HG03439 (cell line): Measurements from ENCODE around the gene GRID1.
A peak's percentile ranks its signal among the peaks of the same experiment; 100 is the strongest.
"Not testable (repeated sequence)": the region's sequence is repeated elsewhere in the genome, so short reads cannot be mapped to it uniquely, and the experiment has no call there.

Experiments
- ATAC-seq: cut with Tn5 transposase; IDR thresholded peaks from one replicate; pipeline ENCODE4 v1.9.1; 2021; ENCODE audit warnings: mild to moderate bottlenecking, moderate library complexity; ENCODE audit not compliant: unreplicated experiment

GRID1 gene

DNA sequence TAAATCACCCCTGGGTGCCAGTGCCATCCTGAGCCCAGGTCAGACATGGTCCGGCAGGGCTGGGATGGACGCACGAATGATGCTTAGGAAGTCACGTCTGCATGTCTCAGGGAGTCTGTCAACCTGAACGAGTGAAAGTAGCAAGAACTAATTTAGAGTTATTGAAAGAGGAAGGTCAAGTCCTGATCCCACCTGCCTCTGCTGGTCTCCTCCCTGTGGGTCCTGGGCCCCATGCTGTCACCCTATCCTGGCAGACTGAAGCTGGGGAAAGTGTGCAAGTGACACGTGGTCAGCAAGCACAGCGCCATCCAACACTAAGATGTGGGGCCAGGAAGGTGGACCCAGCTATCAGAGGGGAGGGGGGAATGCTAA is 26.1 kb upstream of the GRID1 start:
- peak; percentile 38 for ATAC-seq

DNA sequence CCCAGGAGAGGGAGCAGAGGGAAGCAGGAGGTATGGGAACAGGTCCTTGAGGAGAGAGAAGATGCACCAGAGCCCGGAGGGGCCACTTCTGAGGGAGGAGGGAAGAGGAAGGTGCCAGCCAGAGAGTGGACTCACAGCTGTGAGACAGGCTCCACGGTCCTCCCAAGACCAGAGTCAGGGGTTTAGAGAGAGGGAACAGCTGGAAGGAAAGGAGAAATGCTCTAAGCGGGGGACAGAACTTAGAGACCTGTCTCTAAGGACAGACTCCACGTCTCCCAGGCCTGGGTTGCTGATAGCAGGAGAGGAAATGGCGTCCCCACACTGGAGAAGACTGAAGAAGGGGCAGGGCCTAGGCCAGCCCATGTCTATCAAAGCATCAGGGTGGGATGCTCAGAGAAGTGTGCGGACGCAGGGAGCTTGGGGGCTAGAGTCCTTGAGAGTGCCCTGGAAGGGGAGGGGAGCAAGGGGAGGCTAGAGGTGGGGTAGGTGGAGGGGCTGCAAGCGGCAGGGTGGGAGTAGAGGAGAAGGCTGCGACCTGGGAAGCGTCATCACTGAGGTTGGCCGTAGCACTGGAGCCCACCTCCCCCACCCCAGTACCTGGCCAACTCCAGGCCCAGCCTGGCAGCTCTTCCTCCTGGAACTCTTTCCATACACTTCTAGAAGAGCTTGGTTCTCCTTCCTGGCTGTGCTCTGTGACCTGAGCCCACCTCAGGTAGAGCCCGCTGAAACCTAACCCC is 25.6 kb upstream of the GRID1 start:
- peak; percentile 1 for ATAC-seq

- ATAC-seq = no peak
Observed at GRCh38 chr10:86391236-86391840, 24.7 kb upstream of the GRID1 start.

DNA sequence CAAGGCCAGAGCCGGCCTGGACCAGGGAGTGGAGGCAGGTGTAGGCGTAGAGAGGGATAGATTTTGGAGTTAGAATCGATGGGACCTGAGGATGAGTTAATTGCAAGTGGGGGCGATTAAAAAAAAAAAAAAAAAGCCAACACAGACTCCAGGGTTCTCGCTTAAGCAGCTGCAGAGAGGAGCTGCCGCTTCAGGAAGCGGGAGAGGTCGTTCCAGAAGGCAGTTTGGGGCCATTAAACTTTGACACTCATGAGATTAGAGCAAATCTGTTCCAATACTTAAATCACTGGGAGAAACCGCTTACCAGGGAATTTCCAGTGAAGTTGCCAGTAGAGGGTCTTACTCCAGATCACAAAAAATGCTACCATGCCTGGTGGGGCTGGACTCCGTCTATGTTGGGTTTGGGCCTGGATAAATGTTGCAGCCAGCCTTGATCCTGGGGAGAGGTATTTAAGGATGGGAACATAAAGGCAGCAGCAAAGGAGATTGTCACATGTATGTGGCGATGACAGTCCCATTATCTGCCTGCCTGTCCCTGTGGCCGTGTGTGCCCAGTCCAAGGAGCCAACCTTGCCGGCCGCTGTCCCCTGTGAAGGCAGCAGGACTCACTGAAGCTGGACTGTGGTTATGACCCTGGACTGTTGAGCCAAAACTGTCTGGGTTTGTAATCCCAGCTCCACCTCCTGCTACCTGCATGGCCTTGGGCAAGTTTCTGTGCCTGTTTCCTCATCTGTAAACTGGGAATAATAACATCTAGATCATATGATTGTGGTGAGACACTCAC is 23.9 kb upstream of the GRID1 start:
- no peak for ATAC-seq

GRCh38 chr10:86389441-86390193 is 23.0 kb upstream of the GRID1 start:
- ATAC-seq = peak; percentile 75

DNA sequence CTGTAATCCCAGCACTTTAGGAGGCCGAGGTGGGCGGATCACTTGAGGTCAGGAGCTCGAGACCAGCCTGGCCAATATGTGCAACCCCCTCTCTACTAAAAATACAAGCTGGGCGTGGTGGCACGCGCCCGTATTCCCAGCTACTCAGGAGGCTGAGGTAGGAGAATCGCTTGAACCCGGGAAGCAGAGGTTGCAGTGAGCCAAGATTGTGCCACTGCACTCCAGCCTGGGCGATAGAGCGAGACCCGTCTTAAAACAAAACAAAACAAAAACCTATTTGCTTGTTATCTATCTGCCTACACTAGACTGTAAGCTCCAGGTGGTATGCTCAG is 22.5 kb upstream of the GRID1 start:
- not testable (repeated sequence) for ATAC-seq

DNA sequence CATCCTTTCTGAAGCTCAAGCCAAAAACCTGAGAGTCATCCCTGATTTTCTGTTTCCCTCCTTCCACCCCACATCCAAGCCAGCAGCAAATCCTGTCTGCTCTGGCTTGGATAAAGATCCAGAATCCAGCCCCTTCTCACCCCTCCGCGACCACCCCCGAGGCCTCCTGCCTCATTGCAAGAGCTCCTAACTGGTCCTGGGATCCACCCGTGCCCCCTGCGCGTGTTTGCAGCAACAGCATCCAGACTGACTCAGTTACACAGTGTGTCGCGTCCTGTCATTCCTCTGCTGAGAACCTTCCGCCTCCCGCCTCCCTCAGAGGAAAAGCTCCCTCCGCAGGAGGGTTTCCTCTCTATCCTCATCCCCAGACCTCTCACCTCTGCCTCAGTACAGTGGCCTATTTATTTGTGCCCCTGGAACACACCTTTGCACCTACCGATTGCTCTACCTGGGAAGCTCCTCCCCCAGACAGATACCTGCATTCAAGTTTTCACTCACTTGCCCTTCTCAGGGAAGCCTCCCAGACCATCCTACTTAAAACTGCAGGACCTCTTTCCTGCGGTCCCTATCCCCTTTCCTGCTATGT is 21.6 kb upstream of the GRID1 start:
- no peak for ATAC-seq

DNA sequence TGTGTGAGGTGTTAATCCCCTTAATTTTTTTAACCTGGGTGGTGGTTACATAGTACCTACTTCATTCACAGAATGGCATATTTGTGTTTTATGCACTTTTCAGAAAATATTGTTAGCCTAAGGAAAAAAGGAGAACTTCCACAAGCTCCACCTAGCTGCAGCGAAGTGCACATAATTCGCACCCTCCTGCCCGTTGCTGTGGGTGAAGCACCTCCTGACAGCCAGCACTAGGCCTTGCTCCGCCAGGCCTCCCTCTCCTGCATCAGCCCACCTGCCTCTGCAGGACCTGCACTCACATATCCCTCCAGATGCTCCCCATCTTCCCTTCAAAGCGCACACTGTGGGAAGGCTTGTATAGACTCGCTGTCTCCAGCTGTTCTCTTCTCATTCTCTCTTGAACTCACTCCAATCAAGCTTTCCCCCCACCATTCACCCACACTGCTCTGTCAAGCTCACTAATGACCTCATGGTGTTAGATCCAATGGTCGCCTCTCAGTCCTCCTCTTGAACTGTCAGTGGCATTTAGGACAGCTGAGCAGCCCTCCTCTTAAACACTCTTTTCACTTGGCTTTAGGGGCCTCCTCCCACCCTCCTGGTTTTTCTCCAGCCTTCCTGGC is 20.7 kb upstream of the GRID1 start:
- ATAC-seq = no peak

DNA sequence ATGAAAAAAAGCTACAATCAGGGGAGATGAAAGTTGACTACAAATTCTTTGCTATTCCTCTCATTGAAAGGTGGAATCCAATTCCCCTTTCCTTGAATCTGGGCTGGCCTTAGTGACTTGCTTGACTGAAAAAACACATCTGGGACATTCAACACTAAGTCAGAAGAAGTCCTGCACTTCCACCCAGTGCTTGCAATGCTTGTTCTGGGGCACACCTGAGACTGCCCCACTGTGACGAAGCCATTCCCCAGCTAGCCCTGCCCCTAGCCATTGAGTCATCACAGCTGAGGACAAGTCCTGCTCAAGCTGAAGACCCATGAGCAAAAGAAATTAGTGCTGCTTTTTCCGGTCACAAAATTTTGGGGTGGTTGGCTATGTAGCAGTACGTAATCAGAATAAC is 19.2 kb upstream of the GRID1 start:
- ATAC-seq = no peak

DNA sequence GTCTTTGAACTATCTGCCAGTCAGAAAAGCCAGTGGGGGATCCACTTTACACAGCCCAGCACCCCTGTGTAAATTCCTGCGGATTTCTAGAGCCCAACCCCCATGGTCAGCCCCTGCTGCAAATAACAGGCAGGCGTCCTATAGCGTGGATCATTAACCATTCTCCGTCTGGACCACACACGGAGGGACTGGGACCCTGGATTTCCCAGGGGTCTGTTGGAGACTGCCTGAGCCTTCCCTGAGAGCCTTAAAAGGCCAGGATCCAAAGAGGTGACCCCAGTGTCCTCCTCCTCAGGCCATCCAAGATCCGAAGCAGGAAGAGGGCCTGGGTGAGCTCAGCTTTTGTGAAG is 11.2 kb upstream of the GRID1 start:
- ATAC-seq = no peak

DNA sequence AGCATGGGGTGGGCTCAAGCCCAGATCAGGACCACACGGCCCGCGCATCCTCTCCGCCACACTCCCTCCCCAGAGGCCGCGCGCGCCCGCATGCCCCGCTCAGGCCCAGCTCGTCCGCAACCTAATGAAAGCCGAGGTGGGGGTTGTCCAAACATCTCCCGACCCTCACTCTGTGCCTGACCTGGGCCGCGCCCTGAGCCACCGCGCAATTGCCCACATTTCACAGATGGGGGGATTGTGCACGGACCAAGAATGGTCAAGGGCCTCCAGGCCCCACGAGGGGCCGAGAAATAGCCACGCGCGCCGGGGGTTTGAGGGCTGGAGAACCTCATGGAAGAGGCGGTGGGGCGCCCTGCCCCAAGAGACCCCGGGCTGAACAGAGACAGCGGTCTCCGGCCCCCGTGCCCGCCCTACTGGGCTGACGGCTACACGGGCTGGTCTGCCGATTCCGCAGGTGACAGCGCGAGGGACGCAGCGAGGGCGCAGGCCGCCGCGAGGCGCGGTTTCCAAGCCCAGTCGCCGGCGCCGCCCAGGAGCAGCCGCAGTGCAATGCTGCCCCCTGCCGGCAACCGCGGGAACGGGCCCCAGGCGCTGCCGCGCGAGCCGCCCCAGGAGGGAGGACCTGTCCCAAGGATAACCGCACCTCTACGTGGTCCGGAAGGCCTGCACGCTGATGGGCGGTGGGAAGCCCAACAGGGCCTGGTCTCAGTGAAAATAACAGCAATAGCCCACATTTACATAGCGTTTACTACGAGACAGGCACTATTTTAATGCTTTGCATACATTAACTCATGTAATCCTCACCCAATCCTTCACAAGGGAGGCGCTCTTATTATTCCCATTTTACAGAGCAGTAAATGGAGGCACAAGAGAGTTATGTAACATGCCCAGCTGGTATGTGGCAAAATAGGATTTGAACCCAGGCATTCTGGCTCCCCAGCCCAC is 10.5 kb upstream of the GRID1 start:
- peak; percentile 95 for ATAC-seq

- no peak for ATAC-seq
Observed at GRCh38 chr10:86376403-86376802, 9.8 kb upstream of the GRID1 start.

GRCh38 chr10:86375204-86375603 is 8.6 kb upstream of the GRID1 start:
- no peak for ATAC-seq

GRCh38 chr10:86374664-86375063 is 8.1 kb upstream of the GRID1 start:
- no peak for ATAC-seq

DNA sequence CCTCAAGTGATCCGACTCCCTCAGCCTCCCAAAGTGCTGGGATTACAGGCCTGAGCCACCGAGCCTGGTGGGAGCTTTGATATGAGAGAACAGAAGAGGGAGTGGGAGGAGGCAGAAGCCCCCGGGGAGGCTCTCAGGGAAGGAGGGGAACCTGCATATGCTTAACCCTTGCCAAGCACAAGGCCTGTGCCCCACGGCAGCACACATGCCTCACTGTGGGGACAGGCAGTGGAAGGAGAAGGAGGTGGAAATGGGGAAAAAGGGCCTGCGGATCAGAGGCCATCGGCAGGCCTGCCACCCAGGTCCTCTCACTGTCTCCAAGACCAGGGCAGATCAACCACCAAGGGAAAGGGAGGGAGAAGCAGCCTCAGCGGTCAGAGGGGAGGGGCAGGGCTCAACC is 7.2 kb upstream of the GRID1 start:
- ATAC-seq = no peak

DNA sequence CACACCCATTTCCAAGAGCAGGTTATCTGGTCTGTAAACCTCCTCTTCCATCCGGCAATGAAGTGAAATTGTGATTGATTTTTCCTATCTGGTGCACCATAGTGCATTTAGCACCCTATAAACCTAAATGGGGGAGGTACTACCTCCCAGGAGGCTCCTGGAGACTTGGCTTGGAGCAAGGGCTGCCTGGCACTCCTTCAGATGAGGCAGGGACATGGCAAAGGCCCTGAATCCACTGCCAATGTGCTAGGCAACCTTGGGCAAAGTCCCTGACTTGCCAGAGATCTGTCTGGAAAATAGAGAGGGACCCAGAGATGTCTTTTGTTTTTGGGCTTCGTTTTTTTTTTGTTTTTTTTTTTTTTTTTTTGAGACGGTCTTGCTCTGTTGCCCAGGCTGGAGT is 6.7 kb upstream of the GRID1 start:
- no peak for ATAC-seq

DNA sequence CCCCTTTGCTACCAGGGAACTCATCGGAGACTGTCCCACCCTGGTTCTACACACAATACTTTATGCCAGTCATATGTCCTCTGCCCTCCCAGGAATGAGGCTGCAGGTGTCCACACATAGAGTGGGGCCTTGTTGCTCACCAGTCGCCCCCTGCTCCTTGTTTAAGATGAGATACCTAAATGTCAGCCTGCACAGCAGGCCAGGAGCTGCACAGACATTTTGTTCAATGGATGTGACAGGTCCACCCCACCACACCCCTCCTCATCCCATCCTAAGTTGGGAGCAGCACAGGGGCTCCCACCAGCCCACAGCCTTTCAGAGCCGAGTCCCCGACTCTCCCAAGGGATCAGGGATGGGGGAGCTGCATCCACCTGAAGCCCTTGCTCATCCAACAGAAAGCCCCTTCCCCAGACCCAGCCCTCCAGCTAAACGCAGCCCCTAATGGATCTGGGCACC is 6.2 kb upstream of the GRID1 start:
- ATAC-seq = no peak

DNA sequence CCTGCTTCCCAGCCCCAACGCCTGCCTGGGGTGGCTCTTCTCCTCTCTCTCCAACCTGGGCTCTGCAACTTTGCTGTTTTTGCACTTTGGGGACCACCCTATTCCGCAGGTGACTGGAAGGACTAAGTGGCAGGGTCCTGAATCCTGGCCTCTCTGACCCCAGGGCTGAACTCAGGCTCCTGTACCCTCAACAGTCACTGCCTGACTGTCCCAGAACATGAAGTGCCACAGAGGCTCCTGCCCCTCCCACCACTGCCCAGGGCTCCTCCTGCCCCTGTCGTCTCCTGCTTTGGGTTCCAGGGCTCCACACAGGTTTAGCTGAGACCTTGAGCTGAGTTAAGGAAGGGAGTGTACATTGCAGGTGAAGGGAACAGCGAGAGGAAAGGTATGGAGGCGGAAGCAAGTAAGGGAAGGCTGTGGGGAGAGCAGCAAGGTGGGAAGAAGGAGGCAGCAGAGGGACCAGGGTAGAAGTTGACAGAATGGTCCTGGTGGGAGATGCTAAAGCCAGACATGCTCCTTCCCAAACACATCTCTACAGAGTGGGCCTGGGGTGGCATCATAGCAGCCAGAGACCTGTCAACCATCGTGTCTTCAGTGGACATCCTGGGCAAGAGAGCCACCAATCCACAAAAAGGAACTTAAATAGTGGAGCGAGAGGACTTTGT is 5.7 kb upstream of the GRID1 start:
- ATAC-seq = no peak

- no peak for ATAC-seq
Observed at GRCh38 chr10:86371691-86372090, 5.1 kb upstream of the GRID1 start.
